ENCODE measurements around the gene TAC3.

GRCh38 chr12:57025196-57025595 is 8.9 kb upstream of the TAC3 start:
- TF ChIP-seq CTCF (IDR thresholded peaks at IDR 0.05; ENCODE audit: insufficient read depth, low read depth, low read length) (no peak), EZH2 (IDR thresholded peaks at IDR 0.05; ENCODE audit: insufficient read depth, low read length) (no peak)
